Keratinocyte (primary cell): Measurements from ENCODE around the gene ACACA. TPM values are rescaled to one million over a fixed set of nuclear protein-coding genes. Genes with fewer than 3 reads are reported as not detected.
"Not testable (repeated sequence)": the region's sequence is repeated elsewhere in the genome, so short reads cannot be mapped to it uniquely, and the experiment has no call there.

Experiments
- DNase-seq: peaks from one replicate; pipeline ENCODE4 v3.0.0-alpha.2; 2011; ENCODE audit warnings: low read depth, missing footprints, low spot score
- FAIRE-seq: peaks from 2 replicates; lab custom pipeline; 2011; peaks lifted over from hg19 to GRCh38; lab: Jason Lieb, UNC
- H2AFZ ChIP-seq: 2 replicates; pipeline ENCODE4 v1.6.0; 2012; ENCODE audit warnings: low read length, control low read depth, inconsistent platforms; ENCODE audit not compliant: control insufficient read depth
- H3K27ac ChIP-seq: 2 replicates; pipeline ENCODE4 v1.5.1; 2011; ENCODE audit warnings: low read length; ENCODE audit not compliant: control insufficient read depth, insufficient read depth
- H3K27me3 ChIP-seq: 3 replicates; pipeline ENCODE4 v1.6.0; 2011; ENCODE audit warnings: low read length; ENCODE audit not compliant: control insufficient read depth, insufficient read depth; ENCODE audit errors: extremely low read depth
- H3K36me3 ChIP-seq, 2 experiments: 2 replicates in 1 of 2; 3 replicates in 1 of 2; pipeline ENCODE4 v1.5.1; 2011; ENCODE audit warnings: low read length in 2 of 2, mild to moderate bottlenecking in 1 of 2; ENCODE audit not compliant: control insufficient read depth in 2 of 2, insufficient read depth in 2 of 2; ENCODE audit errors: extremely low read depth in 1 of 2
- H3K4me1 ChIP-seq: 3 replicates; pipeline ENCODE4 v1.5.1; 2011; ENCODE audit warnings: low read length; ENCODE audit not compliant: control insufficient read depth, insufficient read depth; ENCODE audit errors: extremely low read depth
- H3K4me2 ChIP-seq: 3 replicates; pipeline ENCODE4 v1.6.0; 2011; ENCODE audit warnings: low read depth, low read length; ENCODE audit not compliant: control insufficient read depth, insufficient read depth; ENCODE audit errors: extremely low read depth
- H3K4me3 ChIP-seq, 3 experiments: fragments of 200-600 bp in 1 of 3; sonication (generic) in 1 of 3; 2 replicates in 2 of 3; 3 replicates in 1 of 3; pipeline ENCODE4 v1.5.1; 2011 to 2016; ENCODE audit warnings: low read length in 3 of 3, mild to moderate bottlenecking in 3 of 3, control low read depth in 2 of 3, inconsistent platforms in 1 of 3, low read depth in 1 of 3, mixed read lengths in 1 of 3, mixed run types in 1 of 3, moderate library complexity in 1 of 3; ENCODE audit not compliant: control insufficient read depth in 2 of 3, insufficient read depth in 2 of 3; ENCODE audit errors: extremely low read depth in 1 of 3
- H3K79me2 ChIP-seq: 2 replicates; pipeline ENCODE4 v1.6.0; 2012; ENCODE audit warnings: low read length; ENCODE audit not compliant: control insufficient read depth, insufficient read depth
- H3K9ac ChIP-seq: 3 replicates; pipeline ENCODE4 v1.6.0; 2011; ENCODE audit warnings: low read length; ENCODE audit not compliant: control insufficient read depth, insufficient read depth; ENCODE audit errors: extremely low read depth
- H3K9me1 ChIP-seq: 3 replicates; pipeline ENCODE4 v1.6.0; 2011; ENCODE audit warnings: low read length; ENCODE audit not compliant: control insufficient read depth, insufficient read depth; ENCODE audit errors: extremely low read depth
- H3K9me3 ChIP-seq: 2 replicates; pipeline ENCODE4 v1.5.1; 2012; ENCODE audit warnings: low read depth, low read length; ENCODE audit not compliant: control insufficient read depth
- H4K20me1 ChIP-seq: 3 replicates; pipeline ENCODE4 v1.6.0; 2011; ENCODE audit warnings: low read length; ENCODE audit not compliant: control insufficient read depth, insufficient read depth; ENCODE audit errors: extremely low read depth
- CTCF ChIP-seq, 3 experiments: IDR thresholded peaks in 1 of 3; conservative IDR thresholded peaks in 1 of 3; optimal IDR thresholded peaks in 1 of 3; 2 replicates in 2 of 3; 3 replicates in 1 of 3; pipeline versions ENCODE3 to v1.5.1; 2011; ENCODE audit warnings: low read length in 3 of 3, mild to moderate bottlenecking in 3 of 3, moderate library complexity in 2 of 3, control low read depth in 1 of 3, inconsistent platforms in 1 of 3; ENCODE audit not compliant: insufficient read depth in 2 of 3; ENCODE audit errors: extremely low read depth in 1 of 3
- EZH2 ChIP-seq: IDR thresholded peaks from one replicate; pipeline ENCODE4 v1.6.1; 2012; ENCODE audit warnings: inconsistent platforms, mild to moderate bottlenecking, low read length, moderate library complexity
- dilution Hi-C: fragments of 300-500 bp; cut with MboI; formaldehyde crosslinking; loops from one replicate; pipeline ENCODE4 v1.7.0; 2020; ENCODE audit warnings: low sequenced_read_pairs; ENCODE audit not compliant: extremely low pct_ligation_motif_present
- polyA plus RNA-seq, 5 experiments: library from polyadenylated mRNA; depleted of rRNA in 3 of 5; stranded (reverse) in 3 of 5; stranded (forward) in 1 of 5; unstranded in 1 of 5; fragments of >200 nt; gene quantifications; 1 replicate in 1 of 5; 2 replicates in 3 of 5; 3 replicates in 1 of 5; pipeline versions ENCODE4 v1.2.1 to v1.2.3, GENCODE V29; 2011 to 2012; ENCODE audit warnings: missing spikeins in 2 of 5, low read depth in 1 of 5, low replicate concordance in 1 of 5

ACACA gene
- polyA plus RNA-seq, 1 donor (not counting 4 experiments of a cell fraction or from before 2014, with no cell fraction given), result 85.8 TPM

GRCh38 chr17:37447641-37448040 lies 41.0 kb upstream of the ACACA start:
- dilution Hi-C loops, result no loop called here

GRCh38 chr17:37446027-37446426 lies 39.4 kb upstream of the ACACA start:
- TF ChIP-seq CTCF (optimal IDR thresholded peaks at IDR 0.05 in 1 of 3, IDR thresholded peaks at IDR 0.05 in 1 of 3, conservative IDR thresholded peaks at IDR 0.05 in 1 of 3; ENCODE audit: extremely low read depth in 1 of 3, insufficient read depth in 2 of 3, low read length in 3 of 3) (no peak), EZH2 (no peak)
- FAIRE-seq, result no peak
- Histone ChIP-seq H3K27ac (peak overlapping the region; percentile 2), H3K9ac (no peak overlapping the region), H3K4me2 (no peak overlapping the region), H3K27me3 (no peaks in the 10 kb centered on the region), H3K4me3 (no peak overlapping the region), H3K9me1 (no peaks in the 10 kb centered on the region), H4K20me1 (no peaks in the 10 kb centered on the region), H3K79me2 (no peaks in the 10 kb centered on the region), H3K36me3 (peaks cover 3 to 17% of the 10 kb centered on the region in 2 experiments), H3K9me3 (no peaks in the 10 kb centered on the region), H3K4me1 (peaks cover 44% of the 10 kb centered on the region), H2AFZ (no peak overlapping the region)
- no peak for DNase-seq
- dilution Hi-C loops, result no loop called here

More at GRCh38 chr17:37447641-37448040, 41.0 kb upstream of the ACACA start:
- H3K9me1 ChIP-seq, result no peaks in the 10 kb centered on the region
- H2AFZ ChIP-seq, result no peak overlapping the region
- no peaks in the 10 kb centered on the region for H3K27me3 ChIP-seq
- FAIRE-seq (no peak), DNase-seq (no peak)
- H3K4me3 ChIP-seq, result no peak overlapping the region
- no peaks in the 10 kb centered on the region for H4K20me1 ChIP-seq
- H3K4me1 ChIP-seq, result peaks cover 44% of the 10 kb centered on the region
- H3K27ac ChIP-seq, result peak overlapping the region; percentile 75
- H3K9ac ChIP-seq, result peak overlapping the region; percentile 61
- peak overlapping the region; percentile 70 for H3K4me2 ChIP-seq
- no peaks in the 10 kb centered on the region for H3K9me3 ChIP-seq
- H3K79me2 ChIP-seq, result no peaks in the 10 kb centered on the region
- TF ChIP-seq CTCF (optimal IDR thresholded peaks at IDR 0.05 in 1 of 3, IDR thresholded peaks at IDR 0.05 in 1 of 3, conservative IDR thresholded peaks at IDR 0.05 in 1 of 3; ENCODE audit: extremely low read depth in 1 of 3, insufficient read depth in 2 of 3, low read length in 3 of 3) (no peak), EZH2 (no peak)
- peaks cover under 1 to 10% of the 10 kb centered on the region in 2 experiments for H3K36me3 ChIP-seq

- H3K27me3 ChIP-seq, H3K9me3 ChIP-seq, H3K4me1 ChIP-seq, DNase-seq, H3K9me1 ChIP-seq, H2AFZ ChIP-seq, H3K9ac ChIP-seq, H3K4me3 ChIP-seq, H3K79me2 ChIP-seq, H3K4me2 ChIP-seq, dilution Hi-C loops, H3K27ac ChIP-seq, H4K20me1 ChIP-seq, FAIRE-seq: not testable (repeated sequence)
- H3K36me3 ChIP-seq, result peaks cover 8 to 18% of the 10 kb centered on the region in 2 experiments
These were observed 34.9 kb upstream of the ACACA start for GRCh38 chr17:37441369-37442014.
